Measurements from ENCODE around the gene FOXL2. TPM values are rescaled to one million over a fixed set of nuclear protein-coding genes. Genes with fewer than 3 reads are reported as not detected.

FOXL2 gene
- total RNA-seq, 1 experiment from 2014 or later, result 2.3 TPM

Other genes starting within 250 kb of the FOXL2 start
- 7.6 and 21.9 TPM in 2 replicates for gene PIK3CB, start 112.2 kb downstream of the FOXL2 start, total RNA-seq (2014; rRNA removed; shearing (Covaris generic))
- gene FOXL2NB, start 80 bp upstream of the FOXL2 start, total RNA-seq (2014; rRNA removed; shearing (Covaris generic)), result 1.4 and 2.6 TPM in 2 replicates
- gene PRR23A, start 59.1 kb upstream of the FOXL2 start, total RNA-seq (2014; rRNA removed; shearing (Covaris generic)), result not detected in 2 replicates
- not detected in 2 replicates for gene PRR23B, start 73.8 kb upstream of the FOXL2 start, total RNA-seq (2014; rRNA removed; shearing (Covaris generic))
- not detected in 2 replicates for gene PRR23C, start 97.8 kb upstream of the FOXL2 start, total RNA-seq (2014; rRNA removed; shearing (Covaris generic))